ENCODE data around the gene NKAIN2.
"Not testable (repeated sequence)": the region's sequence is repeated elsewhere in the genome, so short reads cannot be mapped to it uniquely, and the experiment has no call there.

NKAIN2 gene

GRCh38 chr6:124434421-124434820 lies 630.8 kb downstream of the NKAIN2 start:
- DNase-seq (ENCODE audit: low spot score): no peak

- DNase-seq (ENCODE audit: low spot score): no peak
Measured at GRCh38 chr6:124436803-124437202, 633.1 kb downstream of the NKAIN2 start.

- DNase-seq (ENCODE audit: low spot score): no peak
Measured at GRCh38 chr6:124438546-124439065, 634.9 kb downstream of the NKAIN2 start.

GRCh38 chr6:124441450-124441849 lies 637.8 kb downstream of the NKAIN2 start:
- no peak for DNase-seq (ENCODE audit: low spot score)

GRCh38 chr6:124443541-124443940 lies 639.9 kb downstream of the NKAIN2 start:
- DNase-seq (ENCODE audit: low spot score): no peak

- no peak for DNase-seq (ENCODE audit: low spot score)
Measured at GRCh38 chr6:124445581-124445980, 641.9 kb downstream of the NKAIN2 start.

- DNase-seq (ENCODE audit: low spot score): no peak
Measured at GRCh38 chr6:124446961-124447360, 643.3 kb downstream of the NKAIN2 start.

GRCh38 chr6:124459268-124459667 lies 655.6 kb downstream of the NKAIN2 start:
- DNase-seq (ENCODE audit: low spot score): no peak

- DNase-seq (ENCODE audit: low spot score): no peak
Measured at GRCh38 chr6:124462750-124463149, 659.1 kb downstream of the NKAIN2 start.

GRCh38 chr6:124463271-124463670 lies 659.6 kb downstream of the NKAIN2 start:
- DNase-seq (ENCODE audit: low spot score): no peak

GRCh38 chr6:124464600-124464999 lies 660.9 kb downstream of the NKAIN2 start:
- not testable (repeated sequence) for DNase-seq (ENCODE audit: low spot score)

GRCh38 chr6:124466949-124467348 lies 663.3 kb downstream of the NKAIN2 start:
- DNase-seq (ENCODE audit: low spot score): no peak

- DNase-seq (ENCODE audit: low spot score): no peak
Measured at GRCh38 chr6:124467366-124467765, 663.7 kb downstream of the NKAIN2 start.

GRCh38 chr6:124470803-124471202 lies 667.1 kb downstream of the NKAIN2 start:
- DNase-seq (ENCODE audit: low spot score): no peak

GRCh38 chr6:124475176-124475575 lies 671.5 kb downstream of the NKAIN2 start:
- DNase-seq (ENCODE audit: low spot score): no peak

GRCh38 chr6:124478906-124479305 lies 675.2 kb downstream of the NKAIN2 start:
- DNase-seq (ENCODE audit: low spot score): no peak

GRCh38 chr6:124479991-124480430 lies 676.3 kb downstream of the NKAIN2 start:
- no peak for DNase-seq (ENCODE audit: low spot score)

GRCh38 chr6:124482071-124482491 lies 678.4 kb downstream of the NKAIN2 start:
- DNase-seq (ENCODE audit: low spot score): no peak

- DNase-seq (ENCODE audit: low spot score): peak; percentile 70
Measured at GRCh38 chr6:124487623-124488431, 684.2 kb downstream of the NKAIN2 start.

GRCh38 chr6:124490122-124490521 lies 686.5 kb downstream of the NKAIN2 start:
- no peak for DNase-seq (ENCODE audit: low spot score)

- DNase-seq (ENCODE audit: low spot score): no peak
Measured at GRCh38 chr6:124493259-124493658, 689.6 kb downstream of the NKAIN2 start.

GRCh38 chr6:124494956-124495664 lies 691.4 kb downstream of the NKAIN2 start:
- no peak for DNase-seq (ENCODE audit: low spot score)

- DNase-seq (ENCODE audit: low spot score): no peak
Measured at GRCh38 chr6:124495665-124496190, 692.1 kb downstream of the NKAIN2 start.
